Measurements from ENCODE around the gene RPL15.
"Not testable (repeated sequence)": the region's sequence is repeated elsewhere in the genome, so short reads cannot be mapped to it uniquely, and the experiment has no call there.

RPL15 gene

GRCh38 chr3:23894254-23895061, 22.5 kb upstream of the RPL15 start:
- no peak for DNase-seq

- DNase-seq = no peak
Observed at GRCh38 chr3:23895181-23895580, 21.8 kb upstream of the RPL15 start.

- DNase-seq = no peak
Observed at GRCh38 chr3:23900744-23901143, 16.2 kb upstream of the RPL15 start.

- DNase-seq = no peak
Observed at GRCh38 chr3:23904545-23904944, 12.4 kb upstream of the RPL15 start.

GRCh38 chr3:23909341-23909740, 7.6 kb upstream of the RPL15 start:
- no peak for DNase-seq

GRCh38 chr3:23911397-23911796, 5.5 kb upstream of the RPL15 start:
- DNase-seq = no peak

- DNase-seq = not testable (repeated sequence)
Observed at GRCh38 chr3:23912335-23912734, 4.6 kb upstream of the RPL15 start.

GRCh38 chr3:23913182-23913581, 3.8 kb upstream of the RPL15 start:
- no peak for DNase-seq

GRCh38 chr3:23913873-23914743, 2.8 kb upstream of the RPL15 start:
- no peak for DNase-seq

GRCh38 chr3:23915537-23916108, 1.3 kb upstream of the RPL15 start:
- DNase-seq = no peak

GRCh38 chr3:23916152-23916885, 613 bp upstream of the RPL15 start:
- no peak for DNase-seq

GRCh38 chr3:23917679-23918303, 859 bp downstream of the RPL15 start:
- not testable (repeated sequence) for DNase-seq

- not testable (repeated sequence) for DNase-seq
Observed at GRCh38 chr3:23918331-23918730, 1.4 kb downstream of the RPL15 start.

GRCh38 chr3:23919628-23920027, 2.7 kb downstream of the RPL15 start:
- no peak for DNase-seq

GRCh38 chr3:23920151-23920655, 3.3 kb downstream of the RPL15 start:
- no peak for DNase-seq

GRCh38 chr3:23921052-23921511, 4.2 kb downstream of the RPL15 start:
- no peak for DNase-seq

GRCh38 chr3:23923786-23924185, 6.9 kb downstream of the RPL15 start:
- DNase-seq = no peak

- DNase-seq = no peak
Observed at GRCh38 chr3:23926246-23926645, 9.3 kb downstream of the RPL15 start.

- DNase-seq = no peak
Observed at GRCh38 chr3:23926736-23927135, 9.8 kb downstream of the RPL15 start.

- no peak for DNase-seq
Observed at GRCh38 chr3:23928524-23928923, 11.6 kb downstream of the RPL15 start.

GRCh38 chr3:23931597-23931996, 14.7 kb downstream of the RPL15 start:
- no peak for DNase-seq

GRCh38 chr3:23932571-23932970, 15.6 kb downstream of the RPL15 start:
- no peak for DNase-seq
